Germinal center (tissue), 1 donor: Measurements from ENCODE around the gene LMO1.
A peak's percentile ranks its signal among the peaks of the same experiment; 100 is the strongest.

Experiments used
- DNase-seq: peaks from one replicate; pipeline ENCODE4 v3.0.0; 2012; ENCODE audit warnings: mixed read lengths, low spot score

The LMO1 gene

GRCh38 chr11:8225589-8226036 is 38.1 kb downstream of the LMO1 start:
- DNase-seq: peak; percentile 81

- no peak for DNase-seq
Observed at GRCh38 chr11:8224711-8225110, 39.0 kb downstream of the LMO1 start.

- no peak for DNase-seq
Observed at GRCh38 chr11:8224161-8224591, 39.5 kb downstream of the LMO1 start.

GRCh38 chr11:8223513-8223900 is 40.2 kb downstream of the LMO1 start:
- DNase-seq: no peak

DNA sequence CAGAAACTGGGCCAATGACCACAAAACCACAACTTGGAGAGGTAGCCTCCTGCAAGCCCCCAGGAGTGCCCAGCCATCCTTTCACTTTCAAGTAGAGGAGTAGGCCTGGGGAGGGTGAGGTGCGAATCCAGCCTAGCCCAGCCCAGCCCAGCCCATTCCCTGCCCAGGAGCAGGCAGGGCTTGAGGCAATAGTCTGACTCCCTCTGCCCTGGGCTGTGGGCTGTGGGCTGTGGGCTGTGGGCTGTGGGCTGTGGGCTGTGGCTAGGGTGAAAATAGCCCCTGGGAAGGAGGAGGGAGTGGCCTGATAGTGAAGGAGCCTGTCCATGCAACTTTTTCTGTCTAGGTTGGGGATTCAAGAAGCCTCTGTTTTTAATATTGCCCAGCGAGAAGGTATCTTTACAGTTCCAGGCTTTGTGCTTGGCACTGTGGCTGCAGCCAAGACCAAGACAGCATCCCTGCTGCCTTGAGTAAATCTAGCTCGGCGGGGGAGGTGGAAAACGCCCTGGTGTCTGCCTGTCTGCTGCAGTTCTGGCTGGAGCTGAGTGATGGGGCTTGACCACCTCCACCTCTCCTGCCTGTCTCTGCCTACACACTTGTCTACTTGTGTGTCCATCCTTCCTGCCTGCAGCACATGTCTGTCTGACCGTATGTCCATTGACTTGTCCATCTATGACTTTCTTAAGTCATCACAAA is 40.7 kb downstream of the LMO1 start:
- DNase-seq: no peak

- DNase-seq: no peak
Observed at GRCh38 chr11:8221917-8222495, 41.7 kb downstream of the LMO1 start.

- no peak for DNase-seq
Observed at GRCh38 chr11:8221046-8221723, 42.5 kb downstream of the LMO1 start.

GRCh38 chr11:8220261-8221045 is 43.2 kb downstream of the LMO1 start:
- DNase-seq: no peak

- no peak for DNase-seq
Observed at GRCh38 chr11:8219257-8220021, 44.2 kb downstream of the LMO1 start.

DNA sequence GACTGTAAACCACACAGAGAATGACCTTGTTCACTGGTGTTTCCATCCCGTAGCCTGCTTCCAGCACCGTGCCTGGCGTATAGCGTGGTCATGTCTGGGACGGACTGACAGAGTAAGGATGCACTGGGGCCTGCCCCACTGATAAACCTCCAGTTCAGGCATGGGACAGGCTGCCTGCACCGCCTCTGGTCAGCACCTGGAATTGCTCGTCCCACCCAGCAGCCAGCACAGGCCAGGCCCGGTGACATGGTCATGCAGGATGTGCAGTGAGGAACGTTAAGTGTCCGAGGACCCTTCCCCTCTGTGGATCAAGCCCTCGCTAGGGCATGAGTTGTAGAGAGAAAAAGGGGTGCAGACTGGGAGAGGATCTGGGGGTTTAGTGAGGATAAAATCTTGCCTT is 44.8 kb downstream of the LMO1 start:
- no peak for DNase-seq

GRCh38 chr11:8218409-8218808 is 45.3 kb downstream of the LMO1 start:
- no peak for DNase-seq

- DNase-seq: no peak
Observed at GRCh38 chr11:8217926-8218325, 45.8 kb downstream of the LMO1 start.

DNA sequence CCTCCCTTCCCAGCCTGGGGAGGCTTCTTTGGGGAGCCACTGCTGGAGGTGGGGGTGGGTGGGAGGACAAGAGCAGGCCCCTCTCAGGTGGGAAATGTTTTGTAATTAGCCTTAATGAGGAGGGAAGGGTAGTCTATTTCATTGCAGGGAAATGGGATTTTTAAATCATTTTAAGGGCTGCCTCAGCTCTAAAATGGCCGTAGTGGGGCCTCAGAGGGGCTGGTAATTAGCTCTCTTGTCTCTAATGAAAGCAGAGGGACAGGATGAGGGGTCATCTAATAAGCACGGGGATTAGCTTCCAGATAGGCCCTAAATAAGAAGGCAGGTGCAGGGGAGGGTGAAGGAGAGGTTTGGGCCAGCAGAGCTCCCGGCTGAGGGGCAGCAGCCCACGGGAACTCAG is 46.5 kb downstream of the LMO1 start:
- no peak for DNase-seq

DNA sequence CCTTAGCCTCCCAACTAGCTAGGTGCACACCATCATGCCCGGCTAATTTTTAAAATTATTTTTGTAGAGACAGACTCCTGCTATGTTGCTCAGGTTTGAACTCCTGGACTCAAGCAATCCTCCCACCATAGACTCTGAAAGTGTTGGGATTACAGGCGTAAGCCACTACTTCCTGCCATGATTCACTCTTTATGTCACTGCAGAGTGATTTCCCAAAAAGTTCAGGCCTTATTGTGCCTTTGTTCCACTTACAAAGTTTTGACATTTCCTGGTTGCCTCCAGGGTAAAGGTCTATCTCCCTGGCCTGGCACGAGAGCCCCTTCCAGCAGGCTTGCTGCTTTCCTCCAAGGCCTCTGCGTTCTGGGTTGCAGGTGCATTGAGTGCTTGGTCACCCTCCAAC is 50.3 kb downstream of the LMO1 start:
- no peak for DNase-seq

DNA sequence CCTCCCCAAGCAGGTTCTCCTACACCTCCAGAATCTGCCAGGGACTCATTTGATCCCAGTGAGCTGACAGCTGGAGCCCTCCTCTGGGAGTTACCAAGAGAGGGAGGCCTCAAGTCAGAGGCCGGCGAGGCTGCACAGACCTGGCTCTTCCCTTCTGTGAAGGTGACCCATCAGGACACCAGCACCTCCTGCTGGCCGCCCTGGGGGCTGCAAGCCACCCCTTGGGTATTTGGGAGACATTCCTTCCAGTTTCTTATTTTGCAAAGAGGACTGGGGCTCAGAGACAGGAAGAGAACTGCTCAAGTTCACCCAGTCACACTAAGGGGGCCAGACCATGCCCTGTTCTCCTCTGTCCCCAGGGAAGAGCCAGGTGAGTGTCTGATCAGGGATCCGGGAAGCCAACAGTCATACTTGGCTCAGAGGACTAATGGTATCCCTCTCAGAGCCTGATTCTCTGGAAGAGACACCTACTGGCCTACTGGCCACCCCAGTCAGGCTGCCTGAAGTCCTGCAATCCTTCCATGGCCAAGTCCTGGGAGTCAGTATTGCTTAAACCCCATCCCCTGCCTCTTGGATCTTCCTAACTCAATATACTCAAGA is 54.4 kb downstream of the LMO1 start:
- DNase-seq: peak; percentile 28

- DNase-seq: no peak
Observed at GRCh38 chr11:8207080-8208000, 56.3 kb downstream of the LMO1 start.

- no peak for DNase-seq
Observed at GRCh38 chr11:8206251-8207079, 57.2 kb downstream of the LMO1 start.

- DNase-seq: no peak
Observed at GRCh38 chr11:8205566-8205965, 58.1 kb downstream of the LMO1 start.

- no peak for DNase-seq
Observed at GRCh38 chr11:8204596-8204995, 59.1 kb downstream of the LMO1 start.
